Erythroblast (primary cell): Measurements from ENCODE around the gene CACNG8.

Experiments used
- GATA1 ChIP-seq: IDR thresholded peaks from 2 replicates; pipeline ENCODE4 v1.6.1; 2011; ENCODE audit warnings: low read depth, mild to moderate bottlenecking, control low read depth, low read length, moderate library complexity
- POLR2A ChIP-seq: IDR thresholded peaks from 2 replicates; pipeline ENCODE4 v1.6.1; 2011; ENCODE audit warnings: mild to moderate bottlenecking, low read length

DNA sequence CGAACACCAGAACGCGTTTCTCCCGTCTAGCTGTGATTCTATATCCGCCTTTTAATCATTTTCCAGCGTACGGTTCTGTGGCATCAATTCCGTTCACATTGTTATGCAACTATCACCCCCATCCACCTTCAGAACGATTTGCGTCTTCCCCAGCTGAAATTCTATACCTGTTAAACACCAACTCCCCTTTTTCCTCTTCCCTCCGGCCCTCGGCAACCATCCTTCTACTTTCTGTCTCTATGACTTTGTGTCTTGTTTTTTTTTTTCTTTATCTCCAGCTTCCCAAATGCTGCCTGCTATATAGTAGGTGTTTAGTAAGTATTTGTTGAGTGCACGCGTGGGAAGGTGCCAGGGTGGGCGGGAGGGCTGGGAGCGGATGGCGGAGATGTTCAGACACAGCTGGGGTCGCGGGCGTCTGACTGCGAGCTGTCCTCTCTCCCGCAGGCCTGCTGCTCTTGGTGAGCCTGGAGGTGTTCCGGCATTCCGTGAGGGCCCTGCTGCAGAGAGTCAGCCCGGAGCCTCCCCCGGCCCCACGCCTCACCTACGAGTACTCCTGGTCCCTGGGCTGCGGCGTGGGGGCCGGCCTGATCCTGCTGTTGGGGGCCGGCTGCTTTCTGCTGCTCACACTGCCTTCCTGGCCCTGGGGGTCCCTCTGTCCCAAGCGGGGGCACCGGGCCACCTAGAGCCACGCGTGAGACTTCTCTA is 48.9 kb downstream of the CACNG8 start:
- no peak for TF ChIP-seq POLR2A
- no peak for TF ChIP-seq GATA1
